HG03135 (cell line): ENCODE results near the gene TMEM229B.

ENCODE experiments used
- ATAC-seq: cut with Tn5 transposase; IDR thresholded peaks from one replicate; pipeline ENCODE4 v1.9.1; 2021; ENCODE audit warnings: mild to moderate bottlenecking, moderate library complexity; ENCODE audit not compliant: unreplicated experiment

Gene TMEM229B

DNA sequence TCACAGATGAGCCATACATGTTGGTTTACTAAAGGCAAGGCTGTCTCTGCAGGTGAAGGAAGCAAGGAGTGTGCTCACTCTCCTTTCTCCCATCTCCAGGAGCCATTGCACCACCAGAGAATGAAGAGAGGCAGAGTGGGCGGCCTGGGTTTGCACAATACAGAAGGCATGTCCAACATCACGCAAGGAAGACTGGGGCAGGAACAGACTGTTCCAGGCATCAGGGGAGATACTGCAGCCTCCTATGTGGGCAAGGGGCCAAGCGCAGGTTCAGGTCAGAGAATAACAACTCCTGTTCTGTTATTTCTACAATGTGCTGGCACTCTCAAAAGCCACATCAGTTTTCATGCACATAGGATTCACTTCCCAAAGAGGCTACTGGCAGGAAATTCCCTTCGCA, 1.7 kb upstream of the TMEM229B start:
- ATAC-seq: no peak

GRCh38 chr14:67487332-67487731, 1.2 kb downstream of the TMEM229B start:
- ATAC-seq: no peak

DNA sequence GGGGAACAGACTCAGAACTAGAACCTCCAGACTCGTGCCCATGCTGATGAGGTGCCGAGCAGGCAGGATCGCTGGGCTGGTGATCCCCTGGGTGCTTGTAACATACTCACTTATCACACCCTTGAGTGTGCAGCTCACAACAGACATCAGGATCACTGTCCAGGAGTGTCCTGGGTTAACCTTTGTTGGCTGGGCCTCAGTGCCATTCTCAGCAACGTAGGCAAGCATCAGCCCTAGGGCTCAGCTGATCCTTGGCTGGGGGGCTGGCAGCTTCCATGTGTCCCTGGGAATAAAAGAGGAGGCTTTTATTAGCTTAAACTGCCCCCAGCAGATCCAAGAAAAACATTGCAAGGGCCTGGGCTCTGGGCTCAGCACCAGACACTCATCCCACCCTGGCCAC, 1.6 kb downstream of the TMEM229B start:
- no peak for ATAC-seq

- ATAC-seq: no peak
Measured at GRCh38 chr14:67485501-67486095, 2.9 kb downstream of the TMEM229B start.

GRCh38 chr14:67483579-67484285, 4.8 kb downstream of the TMEM229B start:
- ATAC-seq: no peak

DNA sequence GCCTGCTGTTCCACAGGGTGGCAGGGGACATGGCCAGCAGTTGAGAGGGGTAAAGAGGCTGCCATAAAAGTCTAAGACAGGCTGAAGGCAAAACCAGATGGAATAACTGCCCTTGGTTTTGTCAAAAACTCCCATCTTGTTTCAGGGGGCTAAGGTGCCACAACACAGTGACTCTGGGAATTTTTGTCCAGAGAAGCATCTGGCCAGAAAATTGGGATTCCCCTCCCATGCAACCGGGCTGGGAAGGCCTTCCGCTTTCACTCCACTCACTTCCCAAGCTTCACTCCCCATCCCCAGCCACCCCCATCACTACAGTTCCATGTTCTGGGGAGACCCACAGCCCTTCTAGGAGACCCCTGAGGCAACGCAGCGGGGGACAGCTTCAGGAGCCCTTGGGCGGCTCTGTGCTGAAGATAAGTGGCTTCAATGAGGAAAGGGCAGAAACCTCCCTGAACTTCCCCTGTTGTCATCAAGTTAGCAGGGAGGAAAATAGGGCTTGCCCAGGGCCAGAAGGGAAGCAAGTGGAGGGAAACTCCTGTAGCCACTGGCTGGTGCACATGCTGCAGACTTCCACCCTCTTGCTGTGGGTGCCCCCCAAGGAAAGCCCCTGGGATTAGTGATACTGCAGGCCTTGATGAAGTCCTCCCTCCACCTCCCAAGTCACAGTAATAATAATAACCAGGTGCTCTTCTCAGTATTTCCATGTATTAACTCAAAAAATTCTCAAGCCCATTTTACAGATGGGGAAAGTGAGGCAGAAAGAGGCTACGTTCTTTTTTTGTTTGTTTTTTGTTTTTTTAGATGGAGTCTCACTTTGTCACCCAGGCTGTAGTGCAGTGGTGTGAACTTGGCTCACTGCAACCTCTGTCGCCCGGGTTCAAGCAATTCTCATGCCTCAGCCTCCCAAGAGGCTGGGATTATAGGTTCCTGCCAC, 6.0 kb downstream of the TMEM229B start:
- ATAC-seq: no peak

GRCh38 chr14:67480011-67480410, 8.5 kb downstream of the TMEM229B start:
- no peak for ATAC-seq

DNA sequence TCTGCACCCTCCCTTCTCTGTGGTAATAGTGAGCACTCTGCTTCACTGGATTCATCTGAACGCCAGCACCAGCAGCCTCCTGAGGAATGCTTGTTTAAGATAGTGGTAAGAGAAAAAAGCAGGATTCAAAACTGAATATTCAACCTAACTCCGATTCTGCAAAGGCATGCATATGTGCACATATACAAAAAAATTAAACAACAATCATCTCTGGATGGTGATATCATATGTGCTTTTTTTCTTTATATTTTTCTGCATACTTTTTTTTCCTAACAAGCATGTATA, 9.8 kb downstream of the TMEM229B start:
- no peak for ATAC-seq

GRCh38 chr14:67477926-67478799, 10.4 kb downstream of the TMEM229B start:
- no peak for ATAC-seq

- ATAC-seq: no peak
Measured at GRCh38 chr14:67474366-67474765, 14.2 kb downstream of the TMEM229B start.

DNA sequence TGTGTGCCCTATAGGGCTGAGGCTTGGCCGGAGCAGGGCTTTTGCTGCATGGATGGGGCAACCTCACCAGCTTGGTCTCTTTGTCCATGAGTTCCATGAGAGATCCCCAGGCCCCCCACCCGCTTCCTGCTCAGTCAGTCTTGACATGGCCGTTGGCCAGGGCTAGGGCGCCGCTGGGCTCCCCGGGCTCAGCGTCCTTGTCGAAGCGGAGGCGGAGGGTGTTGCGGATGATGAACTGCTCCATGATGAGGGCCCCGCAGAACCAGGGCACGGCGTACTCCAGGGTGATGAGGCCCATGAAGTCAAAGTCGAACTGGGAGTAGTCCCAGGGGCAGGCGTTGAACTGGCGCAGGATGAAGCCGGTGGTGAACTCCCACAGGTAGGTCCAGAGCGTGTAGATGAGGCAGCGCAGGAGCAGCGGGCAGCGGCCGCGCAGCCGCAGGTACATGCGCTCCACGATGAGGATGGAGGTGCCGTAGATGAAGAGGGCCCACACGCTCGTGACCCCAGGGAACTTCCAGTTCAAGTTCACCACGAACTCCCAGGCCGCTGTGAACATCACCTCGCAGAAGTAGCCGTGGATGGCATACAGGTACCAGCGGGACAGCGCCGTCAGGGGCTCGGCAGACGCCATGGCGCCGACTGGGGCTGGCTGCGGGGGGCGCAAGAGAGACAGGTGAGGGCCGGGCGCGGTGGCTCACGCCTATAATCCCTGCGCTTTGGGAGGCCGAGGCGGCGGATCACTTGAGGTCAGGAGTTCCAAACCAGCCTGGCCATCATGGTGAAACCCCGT, 15.0 kb downstream of the TMEM229B start:
- no peak for ATAC-seq

DNA sequence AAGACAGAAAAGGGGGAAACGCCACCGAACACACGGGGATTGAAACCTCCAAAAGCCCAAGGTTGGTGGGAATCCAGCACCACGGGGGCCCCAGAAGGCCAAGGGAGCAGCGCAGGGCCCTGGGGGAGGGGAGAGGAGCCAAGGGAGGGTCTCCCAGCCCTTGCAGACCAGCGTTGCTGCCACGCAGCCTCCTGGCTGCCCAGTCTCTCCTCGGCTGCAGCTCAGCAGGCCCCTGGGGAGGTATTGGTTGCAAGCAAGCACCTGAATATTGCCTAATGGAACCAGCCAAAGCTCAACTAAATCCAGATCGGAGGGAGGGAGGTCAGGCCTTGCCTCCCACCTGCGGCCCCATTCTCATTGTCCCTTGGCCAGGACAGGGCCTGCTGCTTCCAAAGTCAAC, 15.8 kb downstream of the TMEM229B start:
- no peak for ATAC-seq

DNA sequence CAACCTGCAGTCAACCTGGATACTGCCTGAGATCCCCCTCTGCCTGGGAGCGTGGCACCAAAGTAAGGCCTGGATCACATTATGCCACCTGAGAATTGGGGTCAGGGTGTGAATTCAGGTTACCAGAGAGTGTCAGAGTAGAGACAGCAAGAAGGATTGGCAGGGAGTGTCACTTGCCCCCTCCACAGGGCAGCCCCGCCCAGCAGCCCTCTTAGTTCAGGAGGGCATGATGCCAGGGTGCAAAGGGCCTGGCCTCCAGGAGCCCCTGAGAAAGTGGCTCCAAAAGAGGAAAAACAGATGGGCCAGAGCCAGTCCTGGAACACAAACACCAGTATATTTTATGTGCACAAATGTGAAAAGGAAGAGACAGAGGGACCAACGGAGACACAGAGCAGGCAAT, 18.6 kb downstream of the TMEM229B start:
- no peak for ATAC-seq

DNA sequence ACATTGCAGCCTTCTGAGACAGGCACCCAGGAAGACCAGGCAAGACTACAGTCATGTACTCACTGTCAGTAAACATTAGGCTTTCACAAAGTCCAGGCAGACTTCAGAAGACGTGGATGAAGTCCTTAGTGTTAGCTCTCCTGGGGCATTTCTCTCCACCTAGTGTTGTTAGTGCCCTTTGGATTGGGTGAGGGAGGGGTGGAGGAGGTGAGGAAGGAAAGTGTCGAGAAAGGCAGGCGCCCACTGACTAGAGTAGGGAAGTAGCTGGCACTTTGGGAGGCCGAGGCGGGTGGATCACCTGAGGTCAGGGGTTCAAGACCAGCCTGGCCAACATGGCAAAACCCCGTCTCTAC, 20.2 kb downstream of the TMEM229B start:
- ATAC-seq: no peak

DNA sequence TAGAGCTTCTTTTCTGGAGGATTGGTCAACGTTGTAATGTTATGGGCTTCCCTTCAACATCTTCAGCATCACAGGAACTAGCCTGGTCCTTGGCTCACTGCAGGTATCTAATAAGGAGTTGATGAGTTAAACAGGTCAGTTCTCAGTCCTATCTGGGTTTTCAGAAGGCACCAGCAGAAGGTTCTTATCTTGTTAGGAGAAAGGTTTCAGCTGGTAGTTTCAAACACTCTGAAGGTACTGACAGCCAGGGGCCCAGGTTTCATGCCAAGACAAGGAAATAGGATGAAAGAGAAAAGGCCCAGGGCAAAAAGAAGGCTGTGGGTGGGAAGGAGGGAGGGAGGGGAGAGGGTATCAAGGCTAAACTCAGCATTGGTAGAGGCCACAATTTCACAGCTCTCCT, 21.4 kb downstream of the TMEM229B start:
- no peak for ATAC-seq

GRCh38 chr14:67464879-67465278, 23.6 kb downstream of the TMEM229B start:
- ATAC-seq: no peak

- no peak for ATAC-seq
Measured at GRCh38 chr14:67464377-67464776, 24.1 kb downstream of the TMEM229B start.

DNA sequence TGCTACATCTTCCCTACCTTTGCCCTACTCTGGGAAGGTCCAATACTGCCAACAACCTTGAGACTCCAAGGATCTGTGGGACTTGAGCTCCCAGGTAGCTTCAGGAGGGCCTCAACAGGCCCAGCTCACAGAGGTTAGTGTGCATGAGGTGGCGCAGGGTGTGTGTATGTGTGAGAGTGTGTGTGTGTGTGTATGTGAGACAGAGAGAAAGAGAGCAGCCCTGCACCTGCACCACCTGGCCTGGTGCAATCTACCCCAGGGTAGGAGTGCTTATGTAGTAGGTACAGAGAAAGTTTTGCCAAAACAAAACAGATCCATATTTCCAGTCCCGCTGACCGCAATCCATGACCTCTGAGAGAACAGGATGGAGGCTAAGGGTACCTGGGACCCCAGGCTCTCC, 24.6 kb downstream of the TMEM229B start:
- ATAC-seq: no peak

- no peak for ATAC-seq
Measured at GRCh38 chr14:67461996-67462395, 26.5 kb downstream of the TMEM229B start.

DNA sequence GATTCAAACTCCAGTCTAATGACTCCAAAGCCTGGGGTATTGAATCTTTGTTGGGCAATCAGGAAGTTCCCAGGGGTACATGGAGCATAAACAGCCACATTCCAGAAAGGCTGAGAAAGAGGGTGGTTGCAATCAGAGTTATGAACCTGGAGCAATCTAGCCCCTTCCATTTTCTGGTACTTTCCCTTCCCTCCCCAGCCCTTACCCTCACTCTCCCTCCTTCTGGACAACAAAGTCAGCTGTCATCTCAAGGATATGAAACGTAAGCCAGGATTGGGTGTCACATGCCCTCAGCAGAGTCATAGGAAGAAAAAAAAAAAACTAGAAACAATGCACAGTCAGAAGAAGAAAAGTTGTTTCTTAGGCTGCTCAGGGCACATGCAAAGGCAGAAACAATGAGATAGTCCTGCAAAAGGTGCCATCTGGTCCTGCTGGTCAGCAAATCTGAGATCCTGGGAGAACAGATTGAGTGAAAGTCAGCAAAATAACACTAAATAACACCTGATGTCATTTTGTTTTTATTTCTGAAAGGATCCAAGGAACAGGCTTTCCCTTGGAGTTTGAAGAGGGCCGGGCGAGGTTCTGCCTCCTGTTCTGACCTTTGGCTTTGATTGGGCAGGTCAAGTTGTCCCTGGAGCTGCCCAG, 27.1 kb downstream of the TMEM229B start:
- ATAC-seq: no peak
